HG02981 (cell line): ENCODE results near the gene HINT1.

ENCODE experiments used
- ATAC-seq: cut with Tn5 transposase; IDR thresholded peaks from one replicate; pipeline ENCODE4 v1.9.1; 2021; ENCODE audit warnings: mild to moderate bottlenecking, moderate library complexity; ENCODE audit not compliant: unreplicated experiment

Gene HINT1

DNA sequence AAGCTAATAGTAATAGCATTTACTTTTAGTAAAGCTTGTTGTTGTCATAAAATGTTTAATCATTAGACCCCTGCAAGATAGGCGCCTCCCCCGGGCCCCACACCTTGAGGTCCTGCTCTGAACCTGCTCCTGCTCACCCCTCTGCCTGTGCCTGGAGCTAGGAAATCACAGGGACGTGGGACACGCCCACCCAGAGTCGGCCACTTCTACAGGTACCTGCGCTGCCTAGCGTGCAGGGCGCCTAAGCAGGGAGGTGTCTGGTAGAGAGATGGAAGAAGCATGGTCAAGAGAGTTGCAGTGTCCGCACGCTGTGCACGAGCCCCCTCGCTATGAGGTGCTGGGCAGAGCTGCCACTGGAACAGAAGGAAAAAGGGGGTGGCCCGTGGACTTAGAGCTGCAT is 52.6 kb downstream of the HINT1 start:
- no peak for ATAC-seq

- no peak for ATAC-seq
Measured at GRCh38 chr5:131110256-131110594, 54.8 kb downstream of the HINT1 start.

- peak; percentile 83 for ATAC-seq
Measured at GRCh38 chr5:131109540-131110255, 55.4 kb downstream of the HINT1 start.
